ENCODE measurements around the gene UCP1.
"Not testable (repeated sequence)": the region's sequence is repeated elsewhere in the genome, so short reads cannot be mapped to it uniquely, and the experiment has no call there.

The UCP1 gene

DNA sequence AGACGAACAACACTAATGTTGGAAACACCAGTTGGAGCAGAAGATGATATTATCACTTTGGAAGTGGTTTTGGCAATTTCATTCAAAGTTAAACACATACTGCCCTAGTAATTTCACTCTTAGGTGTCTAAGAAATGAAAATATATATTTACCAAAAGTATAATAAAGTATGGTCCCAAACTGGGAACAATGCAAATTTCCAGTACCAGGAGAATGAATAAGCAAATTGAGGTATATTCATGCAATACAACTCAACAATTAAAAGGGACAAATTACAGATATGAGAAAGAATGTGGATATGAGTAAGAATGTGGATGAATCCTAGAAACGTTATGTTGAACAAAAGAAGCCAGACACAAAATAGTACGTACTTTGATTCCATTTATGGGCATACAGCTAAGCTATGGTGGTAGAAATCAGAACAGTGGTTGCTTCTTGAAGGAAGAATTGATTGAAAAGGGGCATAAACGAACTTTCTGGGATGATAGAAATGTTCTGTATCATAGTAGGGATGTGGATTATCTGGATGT is 34.7 kb downstream of the UCP1 start:
- DNase-seq, result peak; percentile 72

DNA sequence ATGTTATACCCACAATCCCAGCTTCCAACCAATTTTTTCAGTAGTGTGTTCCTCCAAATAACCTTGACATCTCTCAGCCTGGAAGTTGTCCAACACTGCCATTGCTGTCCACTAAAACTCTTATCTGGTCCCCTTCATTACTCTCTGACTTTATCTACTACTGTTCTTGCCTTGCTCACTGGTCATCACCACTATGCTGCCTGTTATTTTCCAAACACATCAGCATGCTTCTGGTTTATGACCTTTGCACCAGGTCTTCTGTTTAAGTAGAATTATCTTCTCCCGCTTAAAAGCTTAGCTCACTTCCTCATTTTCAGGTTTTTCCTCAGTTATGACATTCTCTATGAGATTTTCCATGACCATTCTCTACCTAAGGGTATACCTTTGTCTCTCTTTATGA is 39.3 kb downstream of the UCP1 start:
- no peak for DNase-seq

DNA sequence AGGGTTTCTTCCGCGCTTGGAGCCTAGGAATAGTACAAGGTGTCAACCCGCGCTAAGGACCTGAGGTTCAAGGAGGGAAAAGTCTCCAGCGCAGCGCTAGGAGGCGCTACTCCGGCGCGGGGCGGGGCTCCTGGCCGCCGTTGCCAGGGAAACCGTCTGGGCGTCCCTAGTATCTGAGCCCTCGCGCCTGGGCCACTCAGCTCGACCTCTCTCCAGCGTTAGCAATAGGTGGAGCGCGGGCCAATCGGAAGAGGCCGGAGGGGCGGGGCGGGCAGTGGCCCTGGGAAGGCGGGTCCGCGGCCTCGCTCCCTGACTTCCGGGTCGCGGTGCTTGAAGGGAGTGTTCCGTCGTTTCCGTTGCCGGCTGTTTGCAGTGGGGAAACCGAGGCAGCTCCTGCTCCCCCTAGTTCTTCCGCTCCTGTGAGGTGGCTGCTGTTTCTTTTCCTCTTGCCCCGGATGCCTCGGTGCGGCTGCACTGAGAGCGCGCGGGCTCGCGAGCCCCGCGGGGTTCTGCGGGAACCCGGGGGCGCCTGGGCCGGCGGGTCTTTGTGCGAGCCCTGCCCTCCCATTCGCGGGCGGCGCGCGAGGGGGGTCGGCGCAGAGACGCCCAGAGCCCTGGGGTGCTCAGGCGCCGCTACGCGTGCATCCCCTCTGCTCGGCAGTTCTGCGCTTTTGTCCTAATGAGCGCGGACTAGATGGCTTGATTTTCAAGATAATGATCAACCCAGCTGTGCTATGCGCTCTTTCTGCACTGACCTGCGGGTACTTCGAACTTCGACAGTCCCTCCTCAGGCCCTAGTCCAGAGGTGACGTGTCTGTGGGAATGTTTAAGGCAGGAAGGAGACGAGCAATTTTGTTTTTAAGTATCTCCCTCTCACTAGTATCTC is 44.7 kb downstream of the UCP1 start, which contains the start of gene ELMOD2:
ELMOD2 (plus strand) TSS at position 312 of the 886 bp plus-strand sequence. CDS start 1,261 bp downstream, outside the sequence.
- peak; percentile 98 for DNase-seq

DNA sequence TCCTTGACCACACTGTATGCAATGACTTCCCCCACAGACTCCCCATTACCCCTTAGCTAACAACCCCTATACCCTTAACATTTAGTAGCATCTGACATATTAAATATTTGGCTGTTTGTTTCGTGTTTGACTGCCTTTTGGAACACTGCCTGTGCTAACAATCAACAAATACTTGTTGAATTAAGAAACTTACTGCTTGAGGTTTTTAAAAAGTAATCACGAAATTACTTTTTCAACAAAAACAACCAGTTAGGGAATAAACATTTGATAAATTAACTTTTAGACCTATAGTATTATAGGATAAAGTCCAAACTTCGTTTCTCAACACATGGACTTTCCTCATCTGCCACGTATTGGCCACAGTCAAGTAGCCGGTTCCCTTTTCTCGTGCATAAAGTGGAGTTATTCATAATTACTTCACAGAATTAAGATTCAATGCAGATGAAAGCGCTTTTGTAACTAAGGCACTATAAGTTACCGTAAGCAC is 45.3 kb downstream of the UCP1 start:
- no peak for DNase-seq

DNA sequence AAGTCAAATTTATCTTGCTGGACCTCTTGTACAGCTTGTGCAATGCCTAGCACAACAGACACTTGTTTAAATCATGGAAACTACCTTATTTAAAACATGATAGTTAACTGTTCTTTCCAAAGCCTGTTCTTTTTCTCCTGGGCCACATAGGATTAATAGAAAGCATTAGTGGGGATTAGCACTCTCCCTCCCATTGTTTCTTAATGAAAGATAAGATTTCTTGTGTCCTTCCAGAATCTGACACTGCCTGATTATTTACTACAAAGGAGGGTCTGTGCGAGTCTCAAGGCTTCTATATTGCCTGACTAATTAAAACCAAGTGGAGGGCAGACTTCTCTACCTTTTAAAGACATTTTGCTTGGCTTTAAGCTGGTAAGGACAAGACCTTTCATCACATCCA is 53.3 kb downstream of the UCP1 start:
- DNase-seq, result no peak

DNA sequence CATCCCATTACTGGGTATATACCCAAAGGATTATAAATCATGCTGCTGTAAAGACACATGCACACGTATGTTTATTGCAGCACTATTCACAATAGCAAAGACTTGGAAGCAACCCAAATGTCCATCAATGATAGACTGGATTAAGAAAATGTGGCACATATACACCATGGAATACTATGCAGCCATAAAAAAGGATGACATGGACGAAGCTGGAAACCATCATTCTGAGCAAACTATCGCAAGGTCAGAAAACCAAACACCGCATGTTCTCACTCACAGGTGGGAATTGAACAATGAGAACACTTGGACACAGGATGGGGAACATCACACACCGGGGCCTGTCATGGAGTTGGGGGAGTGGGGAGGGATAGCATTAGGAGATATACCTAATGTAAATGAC is 55.0 kb downstream of the UCP1 start:
- not testable (repeated sequence) for DNase-seq

Data from fibroblast of skin of scalp (primary cell).